Myocyte (in vitro differentiated cells): ENCODE measurements around the gene PTGER4. TPM values are rescaled to one million over a fixed set of nuclear protein-coding genes. Genes with fewer than 3 reads are reported as not detected.

Source experiments
- total RNA-seq: library from RNA; depleted of rRNA; stranded (reverse); fragments of >200 nt; gene quantifications from 2 replicates; pipeline ENCODE4 v1.2.3, GENCODE V29; 2014

PTGER4 gene
- total RNA-seq, 1 donor from 2014 or later: 59.5 TPM

Other genes starting within 250 kb of the PTGER4 start
- gene TTC33, start 76.0 kb downstream of the PTGER4 start, total RNA-seq: 26.7 and 33.5 TPM in 2 replicates
- 50.2 and 70.8 TPM in 2 replicates for gene PRKAA1, start 118.5 kb downstream of the PTGER4 start, total RNA-seq
- gene RPL37, start 155.3 kb downstream of the PTGER4 start, total RNA-seq: 58.7 and 67.5 TPM in 2 replicates
- gene CARD6, start 161.5 kb downstream of the PTGER4 start, total RNA-seq: 4.7 and 4.8 TPM in 2 replicates
- gene C7, start 229.6 kb downstream of the PTGER4 start, total RNA-seq: 3.6 and 25.8 TPM in 2 replicates